Keratinocyte (primary cell): ENCODE measurements around the gene IRX4. TPM values are rescaled to one million over a fixed set of nuclear protein-coding genes. Genes with fewer than 3 reads are reported as not detected.

Experiments
- DNase-seq: peaks from one replicate; pipeline ENCODE4 v3.0.0-alpha.2; 2011; ENCODE audit warnings: low read depth, missing footprints, low spot score
- FAIRE-seq: peaks from 2 replicates; lab custom pipeline; 2011; peaks lifted over from hg19 to GRCh38; lab: Jason Lieb, UNC
- H2AFZ ChIP-seq: 2 replicates; pipeline ENCODE4 v1.6.0; 2012; ENCODE audit warnings: low read length, control low read depth, inconsistent platforms; ENCODE audit not compliant: control insufficient read depth
- H3K27ac ChIP-seq: 2 replicates; pipeline ENCODE4 v1.5.1; 2011; ENCODE audit warnings: low read length; ENCODE audit not compliant: control insufficient read depth, insufficient read depth
- H3K27me3 ChIP-seq: 3 replicates; pipeline ENCODE4 v1.6.0; 2011; ENCODE audit warnings: low read length; ENCODE audit not compliant: control insufficient read depth, insufficient read depth; ENCODE audit errors: extremely low read depth
- H3K36me3 ChIP-seq, 2 experiments: 2 replicates in 1 of 2; 3 replicates in 1 of 2; pipeline ENCODE4 v1.5.1; 2011; ENCODE audit warnings: low read length in 2 of 2, mild to moderate bottlenecking in 1 of 2; ENCODE audit not compliant: control insufficient read depth in 2 of 2, insufficient read depth in 2 of 2; ENCODE audit errors: extremely low read depth in 1 of 2
- H3K4me1 ChIP-seq: 3 replicates; pipeline ENCODE4 v1.5.1; 2011; ENCODE audit warnings: low read length; ENCODE audit not compliant: control insufficient read depth, insufficient read depth; ENCODE audit errors: extremely low read depth
- H3K4me2 ChIP-seq: 3 replicates; pipeline ENCODE4 v1.6.0; 2011; ENCODE audit warnings: low read depth, low read length; ENCODE audit not compliant: control insufficient read depth, insufficient read depth; ENCODE audit errors: extremely low read depth
- H3K4me3 ChIP-seq, 3 experiments: fragments of 200-600 bp in 1 of 3; sonication (generic) in 1 of 3; 2 replicates in 2 of 3; 3 replicates in 1 of 3; pipeline ENCODE4 v1.5.1; 2011 to 2016; ENCODE audit warnings: low read length in 3 of 3, mild to moderate bottlenecking in 3 of 3, control low read depth in 2 of 3, inconsistent platforms in 1 of 3, low read depth in 1 of 3, mixed read lengths in 1 of 3, mixed run types in 1 of 3, moderate library complexity in 1 of 3; ENCODE audit not compliant: control insufficient read depth in 2 of 3, insufficient read depth in 2 of 3; ENCODE audit errors: extremely low read depth in 1 of 3
- H3K79me2 ChIP-seq: 2 replicates; pipeline ENCODE4 v1.6.0; 2012; ENCODE audit warnings: low read length; ENCODE audit not compliant: control insufficient read depth, insufficient read depth
- H3K9ac ChIP-seq: 3 replicates; pipeline ENCODE4 v1.6.0; 2011; ENCODE audit warnings: low read length; ENCODE audit not compliant: control insufficient read depth, insufficient read depth; ENCODE audit errors: extremely low read depth
- H3K9me1 ChIP-seq: 3 replicates; pipeline ENCODE4 v1.6.0; 2011; ENCODE audit warnings: low read length; ENCODE audit not compliant: control insufficient read depth, insufficient read depth; ENCODE audit errors: extremely low read depth
- H3K9me3 ChIP-seq: 2 replicates; pipeline ENCODE4 v1.5.1; 2012; ENCODE audit warnings: low read depth, low read length; ENCODE audit not compliant: control insufficient read depth
- H4K20me1 ChIP-seq: 3 replicates; pipeline ENCODE4 v1.6.0; 2011; ENCODE audit warnings: low read length; ENCODE audit not compliant: control insufficient read depth, insufficient read depth; ENCODE audit errors: extremely low read depth
- CTCF ChIP-seq, 3 experiments: IDR thresholded peaks in 1 of 3; conservative IDR thresholded peaks in 1 of 3; optimal IDR thresholded peaks in 1 of 3; 2 replicates in 2 of 3; 3 replicates in 1 of 3; pipeline versions ENCODE3 to v1.5.1; 2011; ENCODE audit warnings: low read length in 3 of 3, mild to moderate bottlenecking in 3 of 3, moderate library complexity in 2 of 3, control low read depth in 1 of 3, inconsistent platforms in 1 of 3; ENCODE audit not compliant: insufficient read depth in 2 of 3; ENCODE audit errors: extremely low read depth in 1 of 3
- EZH2 ChIP-seq: IDR thresholded peaks from one replicate; pipeline ENCODE4 v1.6.1; 2012; ENCODE audit warnings: inconsistent platforms, mild to moderate bottlenecking, low read length, moderate library complexity
- dilution Hi-C: fragments of 300-500 bp; cut with MboI; formaldehyde crosslinking; loops from one replicate; pipeline ENCODE4 v1.7.0; 2020; ENCODE audit warnings: low sequenced_read_pairs; ENCODE audit not compliant: extremely low pct_ligation_motif_present
- polyA plus RNA-seq, 5 experiments: library from polyadenylated mRNA; depleted of rRNA in 3 of 5; stranded (reverse) in 3 of 5; stranded (forward) in 1 of 5; unstranded in 1 of 5; fragments of >200 nt; gene quantifications; 1 replicate in 1 of 5; 2 replicates in 3 of 5; 3 replicates in 1 of 5; pipeline versions ENCODE4 v1.2.1 to v1.2.3, GENCODE V29; 2011 to 2012; ENCODE audit warnings: missing spikeins in 2 of 5, low read depth in 1 of 5, low replicate concordance in 1 of 5

Gene IRX4
- polyA plus RNA-seq, 1 donor (not counting 4 experiments of a cell fraction or from before 2014, with no cell fraction given) = 18.2 TPM

GRCh38 chr5:1855596-1855995 is 27.1 kb downstream of the IRX4 start:
- H3K4me1 ChIP-seq = no peaks in the 10 kb centered on the region
- no peak overlapping the region for H3K4me3 ChIP-seq
- no peaks in the 10 kb centered on the region for H4K20me1 ChIP-seq
- no peak for DNase-seq
- H3K36me3 ChIP-seq = no peaks in the 10 kb centered on the region
- no peaks in the 10 kb centered on the region for H3K9me3 ChIP-seq
- no peak overlapping the region for H3K9ac ChIP-seq
- dilution Hi-C loops = no loop called here
- FAIRE-seq = no peak
- no peaks in the 10 kb centered on the region for H3K9me1 ChIP-seq
- H3K79me2 ChIP-seq = no peaks in the 10 kb centered on the region
- TF ChIP-seq CTCF (optimal IDR thresholded peaks at IDR 0.05 in 1 of 3, IDR thresholded peaks at IDR 0.05 in 1 of 3, conservative IDR thresholded peaks at IDR 0.05 in 1 of 3; ENCODE audit: extremely low read depth in 1 of 3, insufficient read depth in 2 of 3, low read length in 3 of 3) (no peak), EZH2 (no peak)
- no peak overlapping the region for H3K4me2 ChIP-seq
- no peak overlapping the region for H2AFZ ChIP-seq
- no peak overlapping the region for H3K27ac ChIP-seq
- peaks cover 9% of the 10 kb centered on the region for H3K27me3 ChIP-seq

- DNase-seq = no peak
- Histone ChIP-seq H3K36me3 (no peaks in the 10 kb centered on the region), H3K9me1 (no peaks in the 10 kb centered on the region), H3K4me1 (no peaks in the 10 kb centered on the region), H3K27ac (no peak overlapping the region), H3K27me3 (peaks cover 14% of the 10 kb centered on the region), H3K4me3 (no peak overlapping the region), H3K9ac (no peak overlapping the region), H2AFZ (no peak overlapping the region), H4K20me1 (no peaks in the 10 kb centered on the region), H3K4me2 (no peak overlapping the region), H3K79me2 (no peaks in the 10 kb centered on the region), H3K9me3 (no peaks in the 10 kb centered on the region)
- TF ChIP-seq CTCF (optimal IDR thresholded peaks at IDR 0.05 in 1 of 3, IDR thresholded peaks at IDR 0.05 in 1 of 3, conservative IDR thresholded peaks at IDR 0.05 in 1 of 3; ENCODE audit: extremely low read depth in 1 of 3, insufficient read depth in 2 of 3, low read length in 3 of 3) (no peak), EZH2 (no peak)
- dilution Hi-C loops = no loop called here
- FAIRE-seq = no peak
These were observed 27.6 kb downstream of the IRX4 start for GRCh38 chr5:1855075-1855474.
